Subcutaneous abdominal adipose tissue (tissue), 5 donors: Measurements from ENCODE around the gene TAS2R13.

Source experiments
- H3K27ac ChIP-seq: one replicate; pipeline ENCODE4 v1.7.0; 2013; ENCODE audit warnings: low read depth, mild to moderate bottlenecking, inconsistent platforms, low read length, moderate library complexity
- H3K27me3 ChIP-seq, 5 donors: one replicate each; pipeline ENCODE4 v1.7.0; 2013; ENCODE audit warnings: low read length in 5 of 5, inconsistent platforms in 1 of 5; ENCODE audit not compliant: control insufficient read depth in 5 of 5, insufficient read depth in 4 of 5
- H3K36me3 ChIP-seq, 5 donors: one replicate each; pipeline ENCODE4 v1.7.0; 2013; ENCODE audit warnings: low read length in 5 of 5; ENCODE audit not compliant: control insufficient read depth in 5 of 5, insufficient read depth in 5 of 5
- H3K4me1 ChIP-seq, 5 donors: one replicate each; pipeline ENCODE4 v1.7.0; 2013; ENCODE audit warnings: low read length in 5 of 5, mild to moderate bottlenecking in 3 of 5, moderate library complexity in 1 of 5; ENCODE audit not compliant: control insufficient read depth in 5 of 5, insufficient read depth in 5 of 5
- H3K4me3 ChIP-seq, 5 donors: one replicate each; pipeline ENCODE4 v1.7.0; 2013; ENCODE audit warnings: low read length in 5 of 5, low read depth in 1 of 5
- H3K9ac ChIP-seq, 5 donors: one replicate each; pipeline ENCODE4 v1.7.0; 2013; ENCODE audit warnings: low read length in 5 of 5, mild to moderate bottlenecking in 4 of 5, moderate library complexity in 3 of 5
- H3K9me3 ChIP-seq, 5 donors: one replicate each; pipeline ENCODE4 v1.7.0; 2013; ENCODE audit warnings: low read length in 5 of 5; ENCODE audit not compliant: control insufficient read depth in 5 of 5
- donor health status: healthy.
- donor health status: healthy.
- donor health status: healthy.
- donor health status: healthy.
- donor health status: healthy.

TAS2R13 gene, protein sequence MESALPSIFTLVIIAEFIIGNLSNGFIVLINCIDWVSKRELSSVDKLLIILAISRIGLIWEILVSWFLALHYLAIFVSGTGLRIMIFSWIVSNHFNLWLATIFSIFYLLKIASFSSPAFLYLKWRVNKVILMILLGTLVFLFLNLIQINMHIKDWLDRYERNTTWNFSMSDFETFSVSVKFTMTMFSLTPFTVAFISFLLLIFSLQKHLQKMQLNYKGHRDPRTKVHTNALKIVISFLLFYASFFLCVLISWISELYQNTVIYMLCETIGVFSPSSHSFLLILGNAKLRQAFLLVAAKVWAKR

DNA sequence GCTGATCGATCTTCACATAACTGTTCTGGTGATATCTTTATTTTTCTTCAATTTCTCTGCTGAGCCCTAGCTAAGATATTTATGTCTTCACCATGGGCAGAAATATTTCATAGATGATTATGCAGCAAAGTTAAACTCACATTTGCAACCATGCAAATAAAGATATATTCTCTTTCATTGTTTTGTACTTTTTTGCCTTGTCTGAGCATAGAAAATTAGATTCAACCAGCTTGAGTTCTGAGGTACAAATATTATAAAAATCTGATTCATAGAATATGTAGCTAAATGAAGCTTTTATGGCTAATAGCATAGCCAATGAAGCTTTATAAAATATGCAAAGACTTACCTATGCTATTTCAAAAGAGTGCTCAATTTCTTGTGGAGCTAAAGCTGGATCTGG lies at the start of gene TAS2R13:
Gene TAS2R13 (minus strand): TSS at position 101 of the 400 bp plus-strand sequence. CDS start 264 bp downstream, outside the sequence.
- no peaks in the 10 kb centered on the region for H3K4me1 ChIP-seq
- H3K9ac ChIP-seq = no peak within 1 kb of the TSS
- H3K27me3 ChIP-seq = no peaks in the 10 kb centered on the region
- no peak within 1 kb of the TSS for H3K27ac ChIP-seq
- no peak within 1 kb of the TSS for H3K4me3 ChIP-seq
- H3K36me3 ChIP-seq = peaks cover 0 to 10% (median 0%) of the 10 kb centered on the region in 5 donors
- peaks cover 5 to 12% (median 11%) of the 10 kb centered on the region in 5 donors for H3K9me3 ChIP-seq

DNA sequence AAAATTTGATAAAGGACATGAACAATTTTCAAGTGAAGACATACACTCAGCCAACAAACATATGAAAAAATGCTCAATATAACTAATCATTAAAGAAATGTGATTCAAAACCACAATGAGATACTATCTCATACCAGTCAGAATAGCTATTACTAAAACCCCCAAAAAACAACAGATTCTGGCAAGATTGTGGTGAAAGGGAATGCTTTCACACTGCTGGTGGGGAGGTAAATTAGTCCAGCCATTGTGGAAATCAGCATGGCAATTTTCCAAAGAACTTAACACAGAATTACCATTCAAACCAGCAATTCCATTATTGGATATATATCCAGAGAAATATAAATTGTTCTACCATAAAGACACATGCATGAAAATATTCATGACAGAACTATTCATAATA lies 48.4 kb upstream of the TAS2R13 start:
- Histone ChIP-seq H3K36me3 (no peaks in the 10 kb centered on the region), H3K27ac (no peak overlapping the region), H3K9ac (no peak overlapping the region), H3K4me1 (no peaks in the 10 kb centered on the region), H3K27me3 (no peaks in the 10 kb centered on the region), H3K9me3 (peaks cover 0 to 3% (median 0%) of the 10 kb centered on the region in 5 donors), H3K4me3 (no peak overlapping the region)

DNA sequence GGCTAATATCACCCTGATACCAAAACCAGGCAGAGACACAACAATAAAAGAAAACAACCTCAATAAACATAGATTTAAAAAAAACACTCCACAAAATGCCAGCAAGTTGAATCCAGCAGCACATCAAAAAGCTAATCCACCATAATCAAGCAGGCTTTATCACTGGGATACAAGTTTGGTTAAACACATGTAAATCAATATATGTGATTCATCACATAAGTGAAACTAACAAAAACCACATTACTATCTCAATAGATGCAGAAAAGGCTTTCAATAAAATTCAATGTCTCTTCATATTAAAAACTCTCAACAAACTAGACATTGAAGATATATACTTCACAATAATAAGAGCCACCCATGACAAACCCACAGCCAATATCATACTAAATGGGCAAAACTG lies 46.7 kb upstream of the TAS2R13 start:
- H3K4me3 ChIP-seq = no peak overlapping the region
- no peak overlapping the region for H3K9ac ChIP-seq
- H3K9me3 ChIP-seq = peaks cover 0 to 3% (median 0%) of the 10 kb centered on the region in 5 donors
- no peaks in the 10 kb centered on the region for H3K27me3 ChIP-seq
- H3K36me3 ChIP-seq = no peaks in the 10 kb centered on the region
- H3K4me1 ChIP-seq = no peaks in the 10 kb centered on the region
- H3K27ac ChIP-seq = no peak overlapping the region

GRCh38 chr12:10952645-10953044 lies 43.3 kb upstream of the TAS2R13 start:
- H3K4me1 ChIP-seq = no peaks in the 10 kb centered on the region
- H3K9me3 ChIP-seq = peaks cover 0 to 3% (median 0%) of the 10 kb centered on the region in 5 donors
- H3K27ac ChIP-seq = no peak overlapping the region
- H3K27me3 ChIP-seq = no peaks in the 10 kb centered on the region
- no peak overlapping the region for H3K4me3 ChIP-seq
- H3K36me3 ChIP-seq = no peaks in the 10 kb centered on the region
- no peak overlapping the region for H3K9ac ChIP-seq

DNA sequence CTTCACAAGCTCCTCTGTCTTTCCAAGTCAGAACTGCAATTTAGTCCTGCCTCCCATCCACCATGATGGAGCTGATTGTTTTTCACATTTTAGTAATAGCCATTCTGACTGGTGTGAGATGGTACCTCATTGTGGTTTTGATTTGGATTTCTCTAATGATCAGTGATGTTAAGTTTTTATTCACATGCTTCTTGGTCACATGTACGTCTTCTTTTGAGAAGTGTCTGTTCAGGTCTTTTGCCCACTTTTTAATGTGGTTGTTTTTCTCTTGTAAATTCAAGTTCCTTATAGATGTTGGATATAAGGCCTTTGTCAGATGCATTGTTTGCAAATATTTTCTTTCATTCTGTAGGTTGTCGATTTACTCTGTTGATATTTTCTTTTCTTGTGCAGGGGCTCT lies 33.8 kb upstream of the TAS2R13 start:
- no peaks in the 10 kb centered on the region for H3K9me3 ChIP-seq
- H3K4me3 ChIP-seq = no peak overlapping the region
- no peak overlapping the region for H3K27ac ChIP-seq
- H3K36me3 ChIP-seq = no peaks in the 10 kb centered on the region
- no peak overlapping the region for H3K9ac ChIP-seq
- H3K4me1 ChIP-seq = no peaks in the 10 kb centered on the region
- no peaks in the 10 kb centered on the region for H3K27me3 ChIP-seq

- Histone ChIP-seq H3K9me3 (no peaks in the 10 kb centered on the region), H3K9ac (no peak overlapping the region)
Observed at GRCh38 chr12:10941916-10942607, 32.7 kb upstream of the TAS2R13 start.

GRCh38 chr12:10941369-10941768 lies 32.0 kb upstream of the TAS2R13 start:
- Histone ChIP-seq H3K36me3 (no peaks in the 10 kb centered on the region), H3K4me3 (no peak overlapping the region), H3K9ac (no peak overlapping the region), H3K4me1 (no peaks in the 10 kb centered on the region), H3K27ac (no peak overlapping the region), H3K27me3 (no peaks in the 10 kb centered on the region), H3K9me3 (no peaks in the 10 kb centered on the region)

More at GRCh38 chr12:10941916-10942607, 32.7 kb upstream of the TAS2R13 start:
- Histone ChIP-seq H3K4me3 (no peak overlapping the region), H3K27ac (no peak overlapping the region), H3K27me3 (no peaks in the 10 kb centered on the region), H3K36me3 (no peaks in the 10 kb centered on the region), H3K4me1 (no peaks in the 10 kb centered on the region)

- no peak overlapping the region for H3K4me3 ChIP-seq
- H3K9me3 ChIP-seq = no peaks in the 10 kb centered on the region
- H3K4me1 ChIP-seq = no peaks in the 10 kb centered on the region
- no peak overlapping the region for H3K9ac ChIP-seq
- no peaks in the 10 kb centered on the region for H3K27me3 ChIP-seq
- no peaks in the 10 kb centered on the region for H3K36me3 ChIP-seq
- H3K27ac ChIP-seq = no peak overlapping the region
Observed at GRCh38 chr12:10940389-10940788, 31.0 kb upstream of the TAS2R13 start.

GRCh38 chr12:10939163-10939562 lies 29.8 kb upstream of the TAS2R13 start, which contains the start of gene TAS2R14:
TAS2R14 (minus strand) TSS chr12:10939263; CDS start chr12:10939207, 56 bp downstream.
- H3K36me3 ChIP-seq = no peaks in the 10 kb centered on the region
- no peaks in the 10 kb centered on the region for H3K27me3 ChIP-seq
- H3K9ac ChIP-seq = no peak within 1 kb of the TSS
- no peaks in the 10 kb centered on the region for H3K9me3 ChIP-seq
- H3K4me3 ChIP-seq = no peak within 1 kb of the TSS
- H3K4me1 ChIP-seq = no peaks in the 10 kb centered on the region
- H3K27ac ChIP-seq = no peak within 1 kb of the TSS

DNA sequence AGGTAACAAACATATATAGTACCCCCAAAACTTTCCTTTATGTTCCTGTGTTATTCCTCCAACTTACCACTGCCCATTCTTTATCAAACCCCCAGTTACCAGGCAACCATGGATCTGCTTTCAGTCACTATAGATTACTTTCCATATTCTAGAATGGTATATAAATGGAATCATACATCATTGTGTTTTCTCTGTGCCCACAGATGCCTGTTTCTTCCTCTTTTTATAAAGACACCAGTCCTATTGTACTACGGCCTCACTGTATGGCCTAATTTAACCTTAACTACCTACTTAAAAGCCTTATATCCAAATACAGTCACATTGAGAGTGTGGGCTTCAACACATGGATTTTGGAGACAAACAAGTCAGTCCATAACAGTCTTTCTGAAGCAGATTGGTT lies 27.1 kb upstream of the TAS2R13 start:
- no peak overlapping the region for H3K4me3 ChIP-seq
- no peaks in the 10 kb centered on the region for H3K4me1 ChIP-seq
- no peaks in the 10 kb centered on the region for H3K27me3 ChIP-seq
- no peak overlapping the region for H3K9ac ChIP-seq
- H3K27ac ChIP-seq = no peak overlapping the region
- H3K9me3 ChIP-seq = no peaks in the 10 kb centered on the region
- no peaks in the 10 kb centered on the region for H3K36me3 ChIP-seq
